Heart right ventricle (tissue), 16 donors: Measurements from ENCODE around the gene TBC1D30. TPM values are rescaled to one million over a fixed set of nuclear protein-coding genes. Genes with fewer than 3 reads are reported as not detected.
A peak's percentile ranks its signal among the peaks of the same experiment; 100 is the strongest.

Experiments used
- ATAC-seq, 8 donors: fragments of 200-7000 bp; cut with Tn5 transposase; one replicate each; pipeline ENCODE4 v1.9.1; 2020; ENCODE audit warnings: mild to moderate bottlenecking in 8 of 8, moderate library complexity in 8 of 8, moderate number of reproducible peaks in 1 of 8
- DNase-seq, 2 donors: peaks; one replicate each; pipeline ENCODE4 v3.0.0-alpha.2; 2020
- H3K27ac ChIP-seq, 10 donors: fragments of 200-600 bp; sonication (generic) in 2 of 10; one replicate each; pipeline versions ENCODE4 v1.5.0 to v1.8.0; 2020 to 2022; ENCODE audit warnings: mild to moderate bottlenecking in 3 of 10
- H3K27me3 ChIP-seq, 7 donors: fragments of 200-600 bp; one replicate each; pipeline ENCODE4 v1.8.0; 2021 to 2022; ENCODE audit warnings: mild to moderate bottlenecking in 2 of 7
- H3K36me3 ChIP-seq, 9 donors: fragments of 200-600 bp; sonication (generic) in 1 of 9; one replicate each; pipeline versions ENCODE4 v1.5.0 to v1.8.0; 2020 to 2022; ENCODE audit warnings: mild to moderate bottlenecking in 2 of 9
- H3K4me1 ChIP-seq, 9 donors: fragments of 200-600 bp; sonication (generic) in 1 of 9; one replicate each; pipeline versions ENCODE4 v1.5.0 to v1.8.0; 2020 to 2022; ENCODE audit warnings: mild to moderate bottlenecking in 4 of 9
- H3K4me3 ChIP-seq, 10 donors: fragments of 200-600 bp; sonication (generic) in 2 of 10; one replicate each; pipeline versions ENCODE4 v1.5.0 to v1.8.0; 2020 to 2022; ENCODE audit warnings: mild to moderate bottlenecking in 7 of 10, moderate library complexity in 2 of 10
- H3K9me3 ChIP-seq, 11 donors: fragments of 200-600 bp in 10 of 11; sonication (generic) in 2 of 11; one replicate each; pipeline versions ENCODE4 v1.5.0 to v1.8.0; 2013 to 2022; ENCODE audit warnings: mild to moderate bottlenecking in 2 of 11, control low read depth in 1 of 11, moderate library complexity in 1 of 11
- WGBS, 2 donors: extraction: QIAGEN DNeasy Blood & Tissue Kit; methylation state at CpG; one replicate each; pipeline ENCODE4 v1.1.7; 2013; ENCODE audit warnings: inconsistent platforms in 1 of 2; 5-methylcytosine and 5-hydroxymethylcytosine counted together
- intact Hi-C, 10 donors: fragments of 100-400 bp; cut with DNase I; formaldehyde crosslinking; loops; one replicate each; pipeline versions ENCODE4 v1.11.1 to v1.14.2; 2022
- polyA plus RNA-seq, 2 donors: library from polyadenylated mRNA; stranded (reverse); fragments of 200-250 nt; gene quantifications; one replicate each; pipeline ENCODE4 v1.2.3, GENCODE V29; 2013
- total RNA-seq, 10 donors: library from RNA; stranded (reverse); fragmentation: NEBNext Ultra II Directional in 3 of 10; extraction: Animal tissue kit (Norgen Biotek cat#: 25700) in 3 of 10; gene quantifications; one replicate each; pipeline versions ENCODE4 v1.2.1 to v1.2.4, GENCODE V29; 2021 to 2023
- TF ChIP-seq, protein P1 (sequence below), 9 donors: fragments of 200-600 bp; sonication (generic) in 2 of 9; IDR thresholded peaks; one replicate each; pipeline versions ENCODE4 v1.5.0 to v1.8.0; 2021 to 2022; ENCODE audit warnings: antibody characterized with exemption in 9 of 9, mild to moderate bottlenecking in 5 of 9, moderate library complexity in 1 of 9
- donor health status: Arrhythmogenic right ventricular cardiomyopathy.
- donor health status: ischemic (EF 13 %, LVEDD 7.1; RV severe dilation, severe dysfunction).
- donor health status: healthy with polysubstance abuse.
- donor health status: DM: no; HTN: yes; CAD: no.
- donor health status: DM: no; HTN: no; CAD: no.
- donor health status: ischemic (EF 25% LVEDD 6.9; RV normal size, moderate dysfunction).
- donor health status: ischemic (EF 25% LVEDD 5.7; RV mildly dilated, moderate dysfunction).
- donor health status: healthy.
- donor health status: DM: yes; HTN: yes; CAD: no.
- donor health status: Ischemic cardiomyopathy.
- donor health status: ischemic (EF 35%, LVEDD 5.7; RV mildly dilated, moderate dysfunction).
- donor health status: nonischemic (EF 11% LVEDD 7.7; RV severe dilation, severe dysfunction).
- donor health status: DM: yes; HTN: yes; CAD: no.
- donor health status: PGD.
- donor health status: ischemic (EF 29% LVEDD 5.4; RV normal size, mild dysfunction).
- donor health status: nonischemic (EF 23%, LVEDD 6.1; RV moderate dilation, normal function).

Gene TBC1D30
- total and polyA plus RNA-seq, 12 donors, result 0.36 to 2.4 (median 0.66) TPM

DNA sequence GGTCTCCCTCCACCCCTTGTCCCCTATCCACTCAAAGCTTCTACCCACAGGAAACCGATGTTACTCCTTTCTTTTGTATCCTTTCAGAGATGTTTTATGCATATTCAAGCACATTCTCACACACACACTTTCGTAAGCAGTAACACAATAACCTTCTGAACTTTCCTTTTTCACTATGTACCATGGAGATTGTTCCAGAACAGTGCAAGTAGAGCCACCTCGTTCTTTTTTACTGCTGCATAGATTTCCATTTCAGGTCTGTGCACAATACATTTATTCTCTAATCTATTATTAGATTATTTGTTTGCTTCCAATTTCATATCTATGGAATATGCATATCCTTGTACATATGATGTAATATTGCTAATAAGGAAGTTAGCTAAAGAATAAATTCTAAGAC lies 60.3 kb downstream of the TBC1D30 start:
- ATAC-seq, result no peak
- DNase-seq, result no peak
- peaks cover 0 to 9% (median 4%) of the 10 kb centered on the region in 7 donors for H3K27me3 ChIP-seq
- intact Hi-C loops, result loop anchor here in 3 of 10 donors (5.0 to 10.0 kb wide), 4 partner anchors 240 to 1223 kb away; partner anchors contain the start of gene WIF1 (in 1 of the 3)
- no peak overlapping the region for H3K27ac ChIP-seq
- H3K4me1 ChIP-seq, result no peaks in the 10 kb centered on the region
- TF ChIP-seq, protein P1, sequence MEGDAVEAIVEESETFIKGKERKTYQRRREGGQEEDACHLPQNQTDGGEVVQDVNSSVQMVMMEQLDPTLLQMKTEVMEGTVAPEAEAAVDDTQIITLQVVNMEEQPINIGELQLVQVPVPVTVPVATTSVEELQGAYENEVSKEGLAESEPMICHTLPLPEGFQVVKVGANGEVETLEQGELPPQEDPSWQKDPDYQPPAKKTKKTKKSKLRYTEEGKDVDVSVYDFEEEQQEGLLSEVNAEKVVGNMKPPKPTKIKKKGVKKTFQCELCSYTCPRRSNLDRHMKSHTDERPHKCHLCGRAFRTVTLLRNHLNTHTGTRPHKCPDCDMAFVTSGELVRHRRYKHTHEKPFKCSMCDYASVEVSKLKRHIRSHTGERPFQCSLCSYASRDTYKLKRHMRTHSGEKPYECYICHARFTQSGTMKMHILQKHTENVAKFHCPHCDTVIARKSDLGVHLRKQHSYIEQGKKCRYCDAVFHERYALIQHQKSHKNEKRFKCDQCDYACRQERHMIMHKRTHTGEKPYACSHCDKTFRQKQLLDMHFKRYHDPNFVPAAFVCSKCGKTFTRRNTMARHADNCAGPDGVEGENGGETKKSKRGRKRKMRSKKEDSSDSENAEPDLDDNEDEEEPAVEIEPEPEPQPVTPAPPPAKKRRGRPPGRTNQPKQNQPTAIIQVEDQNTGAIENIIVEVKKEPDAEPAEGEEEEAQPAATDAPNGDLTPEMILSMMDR (IDR thresholded peaks at IDR 0.05), result no peak
- H3K4me3 ChIP-seq, result no peak overlapping the region
- no peaks in the 10 kb centered on the region for H3K36me3 ChIP-seq
- no peaks in the 10 kb centered on the region for H3K9me3 ChIP-seq
- WGBS, 2 donors, result 92 to 94% methylated on average over 3 of the region's 3 CpGs

DNA sequence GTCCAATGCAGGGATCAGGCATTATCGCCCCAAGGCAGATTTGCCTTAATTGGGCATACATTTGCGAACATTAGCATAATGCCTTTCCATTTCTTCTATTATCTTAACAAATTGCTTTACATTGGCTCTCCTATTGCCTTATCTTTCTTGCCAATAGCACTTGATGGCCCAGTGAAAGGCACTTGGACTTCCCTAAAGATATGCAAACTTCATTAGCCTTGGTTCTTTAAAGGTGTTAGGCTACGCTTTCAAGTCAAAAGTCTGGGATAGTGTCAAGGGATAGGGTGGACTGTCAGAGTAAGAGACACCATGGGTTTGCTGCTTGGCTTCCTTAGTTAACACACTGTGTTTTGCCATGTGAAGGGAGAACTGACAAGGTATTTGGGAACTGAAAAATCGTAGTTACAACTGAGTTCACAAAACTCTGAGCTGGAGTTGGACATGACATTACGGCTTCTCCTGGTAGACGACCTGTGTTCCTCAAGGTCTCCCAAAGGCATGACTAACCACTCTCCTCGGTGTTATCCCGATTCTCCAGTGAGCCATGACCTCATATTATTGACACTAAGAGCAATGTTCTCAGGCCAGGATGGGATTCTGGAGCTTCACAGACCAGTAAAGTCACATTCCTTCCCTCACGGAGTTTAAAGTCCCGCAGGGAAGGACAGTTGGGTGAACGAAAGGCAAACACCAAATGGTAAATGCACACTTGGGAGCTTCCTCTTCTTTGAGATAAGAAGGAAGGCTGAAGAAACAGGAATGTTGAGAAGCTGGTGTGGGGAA lies 65.2 kb downstream of the TBC1D30 start:
- Histone ChIP-seq H3K27me3 (peaks cover 0 to 21% (median 13%) of the 10 kb centered on the region in 7 donors), H3K4me3 (no peak overlapping the region), H3K9me3 (no peaks in the 10 kb centered on the region), H3K27ac (no peak overlapping the region), H3K36me3 (no peaks in the 10 kb centered on the region), H3K4me1 (no peaks in the 10 kb centered on the region)
- intact Hi-C loops, result loop anchor here (1.0 to 10.0 kb wide), 15 partner anchors 215 to 1973 kb away; partner anchors contain the start of gene WIF1 (in 6 of the 10)
- DNase-seq (no peak), ATAC-seq (no peak)
- TF ChIP-seq, protein P1 (IDR thresholded peaks at IDR 0.05), result no peak
- 43 to 48% methylated on average over 11 of the region's 11 CpGs for WGBS, 2 donors

DNA sequence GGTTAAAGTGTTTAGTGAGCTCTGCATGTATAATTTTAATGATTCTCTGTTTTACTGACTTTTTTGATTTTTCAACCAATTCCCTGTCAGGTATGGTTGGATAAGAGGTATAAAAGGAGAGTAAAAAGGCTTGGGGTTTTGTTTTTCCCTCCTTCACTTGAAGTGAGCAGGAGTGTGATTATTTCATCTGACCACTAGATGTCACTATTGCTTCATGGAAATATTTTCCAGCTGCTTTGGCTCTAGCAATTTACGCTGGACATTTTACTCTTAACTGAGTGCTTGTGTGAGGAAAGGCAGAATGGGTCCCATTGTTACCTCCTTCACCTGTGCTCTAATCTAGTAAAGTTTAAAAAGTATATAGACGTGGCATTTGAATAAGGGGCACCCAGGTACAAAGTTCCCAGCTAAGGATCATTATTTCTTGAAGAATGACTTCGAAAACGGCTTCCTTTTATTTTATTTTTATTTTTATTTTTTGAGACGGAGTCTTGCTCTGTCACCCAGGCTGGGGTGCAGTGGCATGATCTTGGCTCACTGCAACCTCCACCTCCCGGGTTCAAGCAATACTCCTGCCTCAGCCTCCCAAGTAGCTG lies 66.5 kb downstream of the TBC1D30 start:
- intact Hi-C loops, result loop anchor here in 9 of 10 donors (1.0 to 10.0 kb wide), 15 partner anchors 214 to 1971 kb away; partner anchors contain the start of gene WIF1 (in 5 of the 9)
- Histone ChIP-seq H3K36me3 (no peaks in the 10 kb centered on the region), H3K27me3 (peaks cover 0 to 21% (median 13%) of the 10 kb centered on the region in 7 donors), H3K4me1 (no peaks in the 10 kb centered on the region), H3K4me3 (no peak overlapping the region), H3K27ac (no peak overlapping the region), H3K9me3 (no peaks in the 10 kb centered on the region)
- peak in 7 of 8 donors; percentile 41 to 69 (median 63) for ATAC-seq
- 51 to 60% methylated on average over 6 of the region's 6 CpGs for WGBS, 2 donors
- no peak for DNase-seq
- TF ChIP-seq, protein P1 (IDR thresholded peaks at IDR 0.05), result peak; percentile 65 to 89 (median 83)

DNA sequence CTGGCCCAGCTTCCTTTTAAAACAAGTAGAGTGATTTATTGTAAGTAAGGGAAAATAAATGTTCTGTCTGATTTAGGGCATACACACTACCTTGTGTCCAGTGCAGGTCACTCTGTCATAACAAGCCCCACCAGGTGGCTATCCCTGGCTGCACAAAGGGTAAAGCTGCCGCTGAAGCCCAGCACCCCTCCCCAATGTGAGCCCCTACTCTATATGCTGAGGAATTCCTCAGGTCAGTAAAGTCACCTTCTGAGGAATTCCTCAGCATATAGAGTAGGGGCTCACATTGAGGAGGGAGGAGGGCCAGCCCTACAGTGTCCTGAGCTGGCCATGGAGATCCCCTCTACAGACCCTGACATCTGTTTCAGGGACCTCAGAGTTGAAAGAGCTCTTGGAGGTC lies 67.2 kb downstream of the TBC1D30 start:
- intact Hi-C loops, result loop anchor here in 9 of 10 donors (2.0 to 10.0 kb wide), 13 partner anchors 213 to 1971 kb away; partner anchors contain the start of gene WIF1 (in 5 of the 9)
- Histone ChIP-seq H3K9me3 (no peaks in the 10 kb centered on the region), H3K27me3 (peaks cover 0 to 22% (median 13%) of the 10 kb centered on the region in 7 donors), H3K36me3 (no peaks in the 10 kb centered on the region), H3K4me3 (no peak overlapping the region), H3K27ac (no peak overlapping the region), H3K4me1 (no peaks in the 10 kb centered on the region)
- DNase-seq, result no peak
- no peak for ATAC-seq
- TF ChIP-seq, protein P1 (IDR thresholded peaks at IDR 0.05), result no peak
- WGBS, 2 donors, result 68 to 71% methylated on average over 1 of the region's 1 CpG
